GM21447 (cell line): Measurements from ENCODE around the gene STK32C.
"Not testable (repeated sequence)": the region's sequence is repeated elsewhere in the genome, so short reads cannot be mapped to it uniquely, and the experiment has no call there.

ENCODE experiments used
- ATAC-seq: cut with Tn5 transposase; IDR thresholded peaks from one replicate; pipeline ENCODE4 v1.9.1; 2021; ENCODE audit not compliant: unreplicated experiment

Gene STK32C

DNA sequence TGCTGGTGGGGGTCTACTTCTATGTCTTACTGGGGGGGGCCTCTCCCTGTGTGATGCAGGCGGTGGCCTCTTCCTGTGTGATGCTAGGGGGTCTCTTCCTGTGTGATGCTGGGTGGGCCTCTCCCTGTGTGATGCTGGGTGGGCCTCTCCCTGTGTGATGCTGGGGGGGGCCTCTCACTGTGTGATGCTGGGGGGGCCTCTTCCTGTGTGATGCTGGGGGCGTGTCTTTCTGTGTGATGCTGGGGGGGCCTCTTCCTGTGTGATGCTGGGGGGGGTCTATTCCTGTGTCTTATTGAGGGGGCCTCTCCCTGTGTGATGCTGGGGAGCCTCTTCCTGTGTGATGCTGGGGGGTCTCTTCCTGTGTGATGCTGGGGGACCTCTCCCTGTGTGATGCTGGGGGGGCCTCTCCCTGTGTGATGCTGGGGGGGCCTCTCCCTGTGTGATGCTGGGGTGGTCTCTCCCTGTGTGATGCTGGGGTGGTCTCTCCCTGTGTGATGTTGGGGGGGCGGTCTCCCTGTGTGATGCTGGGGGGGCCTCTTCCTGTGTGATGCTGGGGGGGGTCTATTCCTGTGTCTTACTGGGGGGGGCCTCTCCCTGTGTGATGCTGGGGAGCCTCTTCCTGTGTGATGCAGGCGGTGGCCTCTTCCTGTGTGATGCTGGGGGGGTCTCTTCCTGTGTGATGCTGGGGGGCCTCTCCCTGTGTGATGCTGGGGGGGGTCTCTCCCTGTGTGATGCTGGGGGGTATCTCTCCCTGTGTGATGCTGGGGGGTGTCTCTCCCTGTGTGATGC is 146.7 kb downstream of the STK32C start:
- ATAC-seq = not testable (repeated sequence)

DNA sequence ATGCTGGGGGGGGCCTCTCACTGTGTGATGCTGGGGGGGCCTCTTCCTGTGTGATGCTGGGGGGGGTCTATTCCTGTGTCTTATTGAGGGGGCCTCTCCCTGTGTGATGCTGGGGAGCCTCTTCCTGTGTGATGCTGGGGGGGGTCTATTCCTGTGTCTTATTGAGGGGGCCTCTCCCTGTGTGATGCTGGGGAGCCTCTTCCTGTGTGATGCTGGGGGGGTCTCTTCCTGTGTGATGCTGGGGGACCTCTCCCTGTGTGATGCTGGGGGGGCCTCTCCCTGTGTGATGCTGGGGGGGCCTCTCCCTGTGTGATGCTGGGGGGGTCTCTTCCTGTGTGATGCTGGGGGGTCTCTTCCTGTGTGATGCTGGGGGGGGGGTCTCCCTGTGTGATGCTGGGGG is 147.5 kb downstream of the STK32C start:
- not testable (repeated sequence) for ATAC-seq

DNA sequence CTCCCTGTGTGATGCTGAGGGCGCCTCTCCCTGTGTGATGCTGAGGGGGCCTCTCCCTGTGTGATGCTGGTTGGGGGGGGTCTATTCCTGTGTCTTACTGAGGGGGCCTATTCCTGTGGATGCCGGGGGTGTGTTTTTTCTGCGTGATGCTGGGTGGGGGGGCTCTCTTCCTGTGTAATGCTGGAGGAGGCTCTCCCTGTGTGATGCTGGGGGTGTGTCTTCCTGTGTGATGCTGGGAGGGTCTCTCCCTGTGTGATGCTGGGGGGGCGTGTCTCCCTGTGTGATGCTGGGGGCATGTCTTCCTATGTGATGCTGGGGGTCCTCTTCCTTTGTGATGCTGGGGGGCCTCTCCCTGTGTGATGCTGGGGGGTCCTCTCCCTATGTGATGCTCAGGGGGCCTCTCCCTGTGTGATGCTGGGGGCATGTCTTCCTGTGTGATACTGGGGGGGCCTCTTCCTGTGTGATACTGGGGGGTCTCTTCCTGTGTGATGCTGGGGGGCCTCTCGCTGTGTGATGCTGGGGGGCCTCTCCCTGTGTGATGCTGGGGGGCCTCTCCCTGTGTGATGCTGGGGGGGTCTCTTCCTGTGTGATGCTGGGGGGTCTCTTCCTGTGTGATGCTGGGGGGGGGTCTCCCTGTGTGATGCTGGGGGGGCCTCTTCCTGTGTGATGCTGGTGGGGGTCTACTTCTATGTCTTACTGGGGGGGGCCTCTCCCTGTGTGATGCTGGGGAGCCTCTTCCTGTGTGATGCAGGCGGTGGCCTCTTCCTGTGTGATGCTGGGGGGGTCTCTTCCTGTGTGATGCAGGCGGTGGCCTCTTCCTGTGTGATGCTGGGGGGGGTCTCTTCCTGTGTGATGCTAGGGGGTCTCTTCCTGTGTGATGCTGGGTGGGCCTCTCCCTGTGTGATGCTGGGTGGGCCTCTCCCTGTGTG is 148.2 kb downstream of the STK32C start:
- not testable (repeated sequence) for ATAC-seq

DNA sequence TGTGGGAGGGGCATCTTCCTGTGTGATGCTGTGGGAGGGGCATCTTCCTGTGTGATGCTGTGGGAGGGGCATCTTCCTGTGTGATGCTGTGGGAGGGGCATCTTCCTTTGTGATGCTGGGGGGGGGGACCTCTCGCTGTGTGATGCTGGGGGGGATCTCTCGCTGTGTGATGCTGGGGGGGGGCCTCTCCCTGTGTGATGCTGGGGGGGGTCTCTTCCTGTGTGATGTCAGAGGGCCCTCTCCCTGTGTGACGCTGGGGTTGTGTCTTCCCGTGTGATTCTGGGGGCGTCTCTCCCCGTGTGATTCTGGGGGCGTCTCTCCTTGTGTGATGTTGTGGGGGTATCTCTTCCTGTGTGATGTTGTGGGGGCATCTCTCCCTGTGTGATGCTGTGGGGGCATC is 148.9 kb downstream of the STK32C start:
- no peak for ATAC-seq

DNA sequence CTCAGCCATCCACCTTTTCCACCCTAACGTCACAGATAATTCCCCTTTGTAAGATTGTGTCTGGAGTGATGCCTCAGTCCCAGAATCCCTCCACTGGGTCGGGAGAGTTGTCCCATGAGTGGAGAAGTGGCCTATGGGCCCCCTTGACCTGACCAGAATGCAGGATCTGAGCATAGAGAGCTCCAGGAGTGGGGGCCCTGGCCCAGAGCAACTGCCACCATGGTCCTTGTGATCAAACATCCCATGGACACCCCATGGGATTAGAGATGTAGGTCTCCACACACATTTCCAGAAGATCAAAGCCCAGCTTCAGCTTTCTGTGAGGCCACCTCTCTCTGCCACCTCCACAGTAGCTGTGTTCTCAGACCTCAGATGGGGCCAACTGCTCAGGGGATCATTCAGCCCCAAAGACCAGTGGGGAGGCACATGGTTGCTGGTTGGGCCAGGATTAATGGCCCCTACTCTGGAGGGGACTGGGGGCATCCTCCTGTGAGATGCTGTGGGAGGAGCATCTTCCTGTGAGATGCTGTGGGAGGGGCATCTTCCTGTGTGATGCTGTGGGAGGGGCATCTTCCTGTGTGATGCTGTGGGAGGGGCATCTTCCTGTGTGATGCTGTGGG is 149.5 kb downstream of the STK32C start:
- ATAC-seq = no peak
